Effector CD4-positive, alpha-beta T cell (primary cell): ENCODE results near the gene KLHDC8A.
"Not testable (repeated sequence)": the region's sequence is repeated elsewhere in the genome, so short reads cannot be mapped to it uniquely, and the experiment has no call there.

Experiments
- DNase-seq: peaks from one replicate; pipeline ENCODE4 v3.0.0-alpha.2; 2020

Gene KLHDC8A

DNA sequence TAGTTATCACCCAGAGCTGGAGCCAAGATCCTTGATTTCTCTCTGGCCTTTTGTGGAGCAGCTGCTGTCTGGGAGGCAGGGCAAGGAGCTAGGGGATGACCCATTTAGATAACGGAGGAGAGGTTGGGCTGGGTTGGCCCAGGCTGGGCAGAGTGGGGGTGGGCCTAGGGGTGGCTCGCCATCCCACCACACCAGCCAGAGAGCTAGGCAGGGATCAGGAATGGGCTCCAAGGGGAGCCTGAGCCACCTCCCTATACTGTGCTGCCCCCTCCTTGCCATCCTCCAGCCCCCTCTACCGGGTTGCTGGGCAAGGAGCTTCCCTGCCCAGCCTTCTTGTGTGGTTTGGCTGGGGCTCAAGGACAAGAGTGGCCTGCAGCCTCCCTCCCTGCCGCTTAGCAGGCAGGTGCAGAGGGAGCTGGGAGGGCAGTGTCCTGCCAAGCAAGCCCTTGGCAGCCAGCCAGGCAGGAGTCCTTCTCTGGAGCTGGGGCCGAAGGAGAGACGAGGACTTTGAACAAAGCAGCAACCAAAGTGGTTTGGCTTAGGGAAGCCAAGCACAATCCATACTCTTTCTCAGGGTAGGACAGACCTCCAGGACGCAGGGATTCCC lies 39.3 kb downstream of the KLHDC8A start:
- no peak for DNase-seq

- no peak for DNase-seq
Observed at GRCh38 chr1:205316161-205316566, 40.6 kb downstream of the KLHDC8A start.

- no peak for DNase-seq
Observed at GRCh38 chr1:205315008-205315618, 41.6 kb downstream of the KLHDC8A start.

DNA sequence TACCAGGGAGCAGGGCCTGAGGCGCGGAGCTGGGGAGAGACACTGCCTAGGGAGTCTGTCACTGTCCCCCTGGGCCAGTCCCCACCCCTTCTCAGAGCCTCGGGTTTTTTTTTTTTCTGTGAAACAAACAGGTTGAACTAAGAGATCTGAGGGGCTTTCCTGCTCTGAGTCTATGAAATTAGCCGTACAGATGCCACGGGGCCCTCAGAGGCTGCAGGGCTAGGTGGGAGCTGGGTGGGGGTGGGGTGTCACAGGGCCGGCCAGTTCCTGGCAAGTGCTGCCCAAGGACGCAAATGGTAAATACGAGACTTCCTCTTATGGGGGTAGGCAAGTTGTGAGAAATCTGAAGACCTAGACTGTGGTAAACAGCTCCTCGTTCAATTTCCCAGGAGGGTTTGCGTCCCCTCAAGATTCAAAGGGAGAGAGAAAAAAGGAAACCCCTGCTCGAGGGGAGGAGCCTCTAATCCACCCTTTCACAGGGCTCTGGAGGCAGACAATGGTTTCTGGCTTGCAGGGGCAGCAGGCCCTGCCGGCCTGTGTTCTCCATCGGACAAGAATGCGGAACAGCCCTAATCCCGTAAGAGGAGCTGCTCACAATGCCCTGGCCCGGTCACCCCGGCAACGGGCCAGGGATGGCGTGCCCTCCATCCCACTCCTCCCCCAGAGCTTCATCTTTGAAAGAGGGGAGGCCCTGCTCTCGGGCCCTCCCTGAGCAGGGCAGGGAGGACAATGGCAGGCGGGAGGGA lies 43.0 kb downstream of the KLHDC8A start:
- no peak for DNase-seq

DNA sequence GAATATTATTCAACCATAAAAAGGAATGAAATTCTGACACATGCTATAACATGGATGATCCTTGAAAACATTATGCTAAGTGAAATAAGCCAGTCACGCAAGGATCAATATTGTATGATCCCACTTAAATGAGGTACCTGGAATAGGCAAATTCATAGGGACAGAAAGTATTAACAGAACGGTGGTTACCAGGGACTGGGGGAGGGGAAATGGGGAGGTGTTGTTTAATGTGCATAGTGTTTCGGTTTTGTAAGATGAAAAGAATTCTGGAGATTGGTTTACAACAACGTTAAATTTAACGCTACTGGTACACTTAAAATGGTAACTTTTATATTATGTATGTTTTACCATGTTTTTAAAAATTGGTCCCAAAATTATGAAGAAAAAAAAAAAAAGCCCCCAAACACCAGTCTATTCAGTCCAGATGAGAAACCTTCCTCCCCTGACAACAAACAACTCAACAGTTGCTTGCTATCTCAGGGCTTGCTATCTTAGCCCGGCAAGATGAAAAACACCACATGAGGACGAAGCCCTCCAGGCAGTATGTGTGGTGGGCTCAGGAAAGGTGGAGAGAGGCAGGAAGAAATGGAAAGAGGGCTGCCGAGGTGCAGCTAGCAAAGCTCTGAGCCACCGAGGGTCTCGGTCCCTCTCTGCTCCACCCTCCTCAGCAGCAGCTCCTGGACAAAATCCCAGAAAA lies 43.7 kb downstream of the KLHDC8A start:
- no peak for DNase-seq

DNA sequence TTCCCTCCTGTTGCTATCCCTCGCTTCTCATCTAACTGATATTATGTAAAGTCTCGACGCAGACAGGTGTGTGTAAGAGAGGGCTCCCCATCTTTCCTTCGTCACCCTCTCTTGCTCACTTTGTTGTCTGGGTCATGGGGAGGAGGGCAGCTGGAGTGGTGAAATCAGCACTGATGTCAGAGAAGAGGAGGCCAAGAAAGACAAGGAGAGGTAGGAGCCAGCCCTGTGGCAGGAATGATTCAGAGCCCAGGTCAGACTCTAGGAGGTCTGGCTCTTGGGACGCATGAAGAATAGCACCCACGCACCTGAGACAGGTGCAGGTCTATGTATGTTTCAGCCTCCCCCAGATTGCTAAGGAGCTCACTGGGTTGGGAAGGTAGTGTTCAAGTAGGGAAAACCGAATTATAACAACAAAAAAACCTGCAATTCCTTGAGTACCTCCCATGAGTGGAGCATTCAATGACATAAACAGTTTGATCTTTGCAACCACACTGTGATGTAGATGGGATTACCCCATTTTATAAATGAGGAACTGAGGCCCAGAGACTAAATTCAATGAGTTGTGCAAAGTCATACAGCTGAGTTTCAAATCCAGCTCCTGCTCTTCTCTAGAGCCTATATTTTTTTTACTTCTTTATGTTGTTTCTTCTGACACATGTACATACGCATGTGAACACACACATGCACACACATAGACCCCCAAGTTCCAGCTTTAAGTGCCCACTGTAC lies 45.6 kb downstream of the KLHDC8A start:
- DNase-seq: no peak

DNA sequence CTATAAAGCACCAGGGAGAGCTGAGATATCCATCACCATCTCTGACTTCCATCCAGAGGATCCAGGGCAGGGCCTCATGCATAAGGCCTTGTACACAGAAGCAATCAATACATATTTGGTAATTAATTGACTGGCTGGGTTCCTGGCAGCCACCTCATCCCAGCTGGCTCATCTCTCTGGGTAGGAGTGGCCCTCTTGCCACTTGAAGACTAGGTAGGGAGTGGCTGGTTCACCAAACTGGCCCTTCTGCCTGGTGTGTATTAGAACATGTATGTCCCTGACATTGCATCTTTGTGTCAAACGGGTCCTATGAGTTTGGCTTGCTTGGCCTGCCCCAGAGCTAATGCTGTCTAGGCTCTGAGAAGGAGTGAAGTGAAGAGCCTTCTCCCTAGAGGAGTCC lies 47.0 kb downstream of the KLHDC8A start:
- no peak for DNase-seq

DNA sequence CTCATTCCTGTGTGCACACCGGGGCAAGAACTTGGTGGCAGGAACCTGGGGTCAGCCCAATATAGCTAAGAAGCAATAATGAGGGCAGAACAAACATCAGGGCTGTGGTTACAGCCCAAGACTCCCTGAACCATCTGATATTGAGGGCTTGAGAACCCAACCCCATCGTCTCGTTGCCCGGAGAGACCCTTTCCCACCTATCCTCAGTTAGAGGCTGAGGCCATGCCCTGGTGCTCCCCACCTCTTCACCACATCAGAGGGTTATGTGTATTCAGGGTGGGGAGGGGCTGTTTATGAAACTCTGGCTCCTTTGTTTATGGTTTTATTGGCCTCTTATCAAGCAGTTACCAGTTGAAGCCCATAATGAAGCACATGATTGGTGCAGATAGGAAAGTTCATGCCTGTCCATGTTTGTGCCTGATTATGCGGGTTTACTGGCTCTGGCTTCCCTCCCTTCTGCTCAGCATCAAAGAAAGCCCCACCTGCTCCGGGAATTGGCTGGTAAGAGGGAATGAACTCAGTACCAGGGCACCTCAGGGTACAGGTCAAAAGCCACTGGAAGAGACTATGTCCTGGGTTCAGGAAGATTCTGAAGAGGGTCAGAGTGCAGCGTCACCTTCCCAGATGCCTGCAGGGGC lies 49.7 kb downstream of the KLHDC8A start:
- DNase-seq: no peak

GRCh38 chr1:205304695-205305070 lies 52.0 kb downstream of the KLHDC8A start:
- no peak for DNase-seq

DNA sequence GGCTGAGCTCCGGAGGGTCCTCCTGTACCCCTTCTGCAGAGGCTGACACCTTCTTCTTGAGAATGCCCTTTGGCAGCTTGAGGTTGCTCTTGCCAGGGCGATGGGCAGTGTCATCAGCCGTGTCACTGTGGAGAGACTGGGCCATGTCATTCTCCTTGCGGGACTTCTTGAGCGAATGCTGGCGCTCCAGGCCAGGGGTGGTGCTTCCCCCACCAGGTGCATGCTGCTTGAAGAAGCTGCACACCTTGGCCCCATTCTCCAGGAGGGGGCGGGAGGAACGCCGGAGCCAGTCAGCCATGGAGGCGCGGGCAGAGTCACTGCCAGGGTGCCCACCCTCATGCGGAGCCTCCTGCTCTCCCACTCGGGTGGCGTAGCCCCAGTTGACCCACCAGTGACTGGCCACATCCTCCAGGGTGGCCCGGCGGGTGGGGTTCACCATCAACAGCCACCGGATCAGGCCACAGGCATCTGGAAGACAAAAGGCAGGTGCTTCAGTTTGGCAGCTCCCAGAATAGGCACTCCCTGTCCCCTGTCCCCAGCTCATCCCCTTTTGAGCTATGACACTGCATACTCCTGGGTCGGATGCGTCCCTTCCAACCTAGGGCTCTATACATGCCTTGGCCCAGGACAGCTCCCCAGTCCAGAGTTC lies 52.6 kb downstream of the KLHDC8A start:
- no peak for DNase-seq

DNA sequence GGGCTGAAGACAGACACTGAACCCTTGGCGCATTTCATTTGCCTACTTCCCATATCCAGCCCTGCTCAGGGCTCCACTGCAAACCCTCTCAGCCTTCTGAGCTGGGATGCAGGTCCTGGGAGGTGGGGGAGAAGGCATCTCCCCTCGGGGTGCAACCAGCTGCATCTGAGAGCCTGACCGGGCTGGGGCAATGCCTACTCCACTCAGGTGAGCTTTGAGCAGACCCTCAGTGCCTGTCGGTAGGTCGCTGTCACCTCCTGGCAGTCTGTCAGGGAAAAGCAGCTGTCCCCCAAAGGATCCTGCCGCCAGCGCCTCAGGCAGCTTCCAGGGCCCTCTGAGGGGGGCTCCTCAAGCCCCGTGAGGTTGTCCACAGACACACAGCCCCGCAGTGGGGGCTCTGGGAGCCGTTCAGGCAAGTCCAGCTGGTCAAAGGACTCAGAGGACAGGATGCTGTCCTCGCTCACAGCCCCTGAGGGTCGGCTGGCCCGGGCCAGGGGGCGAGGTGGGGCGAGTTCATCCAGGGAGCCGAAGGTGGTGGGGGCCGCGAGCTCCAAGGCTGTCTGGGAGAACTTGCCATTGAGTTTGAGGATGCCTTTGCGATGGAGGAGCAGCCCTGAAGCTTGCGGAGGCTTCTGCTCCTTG lies 53.4 kb downstream of the KLHDC8A start:
- DNase-seq: no peak

- no peak for DNase-seq
Observed at GRCh38 chr1:205301842-205302588, 54.7 kb downstream of the KLHDC8A start.

DNA sequence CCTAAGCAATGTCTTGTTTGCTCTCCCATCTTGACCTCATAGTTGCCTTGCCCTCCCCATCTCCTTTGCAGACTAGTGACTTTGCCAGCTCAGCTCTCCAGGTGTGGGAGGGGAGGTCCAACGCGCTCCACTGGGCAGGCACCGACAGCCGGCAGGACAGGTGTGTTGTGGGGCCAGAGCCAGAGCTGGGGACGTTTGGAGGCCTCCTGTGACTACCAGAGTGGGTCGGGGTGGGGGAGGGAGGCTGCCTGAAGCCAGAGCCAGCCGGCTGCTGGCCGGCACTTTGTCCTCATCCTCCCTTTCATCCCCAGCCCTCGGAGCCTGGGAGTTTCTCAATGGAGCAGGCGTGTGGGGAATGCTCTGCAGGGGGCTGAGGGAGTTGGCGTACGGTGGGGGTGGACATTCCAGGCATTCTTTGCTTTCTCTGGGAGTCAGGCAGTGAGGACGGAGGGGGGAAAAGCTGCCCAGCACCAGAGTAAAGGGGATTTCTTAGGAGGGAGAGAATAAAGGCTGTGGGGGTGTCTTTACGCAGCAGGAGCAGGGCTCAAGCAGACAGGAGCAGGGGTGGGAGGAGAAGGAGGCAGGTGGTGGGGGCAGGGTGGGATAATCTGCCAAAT lies 55.4 kb downstream of the KLHDC8A start:
- DNase-seq: no peak

DNA sequence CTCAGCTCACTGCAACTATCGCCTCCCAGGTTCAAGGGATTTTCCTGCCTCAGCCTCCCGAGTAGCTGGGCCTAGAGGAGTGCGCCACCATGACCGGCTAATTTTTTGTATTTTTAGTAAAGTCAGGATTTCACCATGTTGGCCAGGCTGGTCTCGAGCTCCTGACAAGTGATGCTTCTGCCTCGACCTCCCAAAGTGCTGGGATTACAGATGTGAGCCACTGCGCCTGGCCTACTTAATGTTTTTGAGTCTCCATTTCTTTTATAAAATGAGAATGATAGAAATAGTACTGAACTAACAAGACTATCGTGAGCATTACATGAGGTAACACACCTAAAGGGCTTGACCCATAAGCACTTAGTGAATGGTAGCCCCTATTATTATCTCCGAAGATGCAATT lies 56.6 kb downstream of the KLHDC8A start:
- DNase-seq: no peak

GRCh38 chr1:205298191-205298994 lies 58.3 kb downstream of the KLHDC8A start:
- DNase-seq: no peak

- not testable (repeated sequence) for DNase-seq
Observed at GRCh38 chr1:205297546-205298177, 59.1 kb downstream of the KLHDC8A start.

- no peak for DNase-seq
Observed at GRCh38 chr1:205296154-205296553, 60.6 kb downstream of the KLHDC8A start.

- DNase-seq: no peak
Observed at GRCh38 chr1:205294934-205295333, 61.8 kb downstream of the KLHDC8A start.
